ENCODE measurements around the gene HHIPL1.

DNA sequence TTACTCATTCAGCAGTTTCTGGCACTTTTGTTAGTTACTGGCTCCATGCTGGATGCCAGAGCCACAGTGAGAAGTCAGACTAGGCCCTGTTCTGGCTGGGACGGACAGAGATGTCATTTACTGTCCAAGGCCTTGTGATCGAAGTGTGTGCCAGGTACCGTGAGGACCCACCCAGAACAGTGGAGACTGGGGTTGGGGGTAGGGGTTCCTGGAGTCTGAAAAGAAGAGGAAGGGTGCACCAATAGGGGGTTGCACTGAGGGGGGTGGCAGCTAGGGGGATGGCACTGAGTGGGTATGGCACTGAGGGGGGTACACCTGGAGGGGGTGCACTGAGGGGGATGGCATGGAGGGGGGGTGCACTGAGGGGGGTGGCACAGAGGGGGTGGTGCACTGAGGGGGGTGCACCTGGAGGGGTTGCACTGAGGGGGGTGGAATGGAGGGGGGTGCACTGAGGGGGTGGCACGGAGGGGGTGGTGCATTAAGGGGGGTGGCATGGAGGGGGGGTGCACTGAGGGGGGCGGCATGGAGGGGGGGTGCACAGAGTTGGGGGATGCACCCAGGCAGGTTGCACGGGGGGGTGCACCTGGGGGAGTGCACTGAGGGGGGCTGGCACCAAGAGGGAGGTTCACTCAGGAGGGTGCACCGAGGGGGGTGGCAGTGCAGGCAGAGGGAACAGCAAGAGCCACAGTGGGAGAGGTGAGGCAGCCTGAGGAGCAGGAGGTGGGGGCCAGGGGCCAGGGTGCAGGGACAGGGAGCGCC lies 28.6 kb downstream of the HHIPL1 start:
- TF ChIP-seq CTCF (IDR thresholded peaks at IDR 0.05) (no peak), TCF7L2 (IDR thresholded peaks at IDR 0.05; ENCODE audit: low read depth, low read length) (no peak)
